Ishikawa (cell line): ENCODE measurements around the gene SLC25A39.

Experiments used
- CEBPB ChIP-seq: IDR thresholded peaks from 2 replicates; pipeline ENCODE4 v1.6.1; 2012
- CREB1 ChIP-seq: IDR thresholded peaks from 2 replicates; pipeline ENCODE4 v1.6.1; 2012; ENCODE audit warnings: low read depth
- EGR1 ChIP-seq: IDR thresholded peaks from 2 replicates; pipeline ENCODE4 v1.6.1; 2012
- EP300 ChIP-seq: IDR thresholded peaks from 2 replicates; pipeline ENCODE4 v1.6.1; 2012; ENCODE audit warnings: borderline replicate concordance
- FOXM1 ChIP-seq: IDR thresholded peaks from 2 replicates; pipeline ENCODE4 v1.6.1; 2012; ENCODE audit warnings: low read depth, borderline replicate concordance
- NFIC ChIP-seq: IDR thresholded peaks from 2 replicates; pipeline ENCODE4 v1.6.1; 2012
- RAD21 ChIP-seq: IDR thresholded peaks from 2 replicates; pipeline ENCODE4 v1.6.1; 2012; ENCODE audit warnings: low read depth
- TAF1 ChIP-seq: IDR thresholded peaks from 2 replicates; pipeline ENCODE4 v1.6.1; 2012; ENCODE audit warnings: low read depth, mild to moderate bottlenecking
- TCF12 ChIP-seq: IDR thresholded peaks from 2 replicates; pipeline ENCODE4 v1.6.1; 2012; ENCODE audit warnings: low read depth
- TEAD4 ChIP-seq: IDR thresholded peaks from 2 replicates; pipeline ENCODE4 v1.6.1; 2012
- YY1 ChIP-seq: IDR thresholded peaks from 2 replicates; pipeline ENCODE4 v1.6.1; 2012; ENCODE audit warnings: low read depth
- ZBTB7A ChIP-seq: IDR thresholded peaks from 2 replicates; pipeline ENCODE4 v1.6.1; 2012; ENCODE audit warnings: low read depth
- TF ChIP-seq, protein P1 (sequence below): IDR thresholded peaks from 2 replicates; pipeline ENCODE4 v1.6.1; 2012
- TF ChIP-seq, protein P2 (sequence below): IDR thresholded peaks from 2 replicates; pipeline ENCODE4 v1.6.1; 2012
- TF ChIP-seq, protein P3 (sequence below): IDR thresholded peaks from 2 replicates; pipeline ENCODE4 v1.6.1; 2012; ENCODE audit warnings: low read depth, mild to moderate bottlenecking

SLC25A39 gene

DNA sequence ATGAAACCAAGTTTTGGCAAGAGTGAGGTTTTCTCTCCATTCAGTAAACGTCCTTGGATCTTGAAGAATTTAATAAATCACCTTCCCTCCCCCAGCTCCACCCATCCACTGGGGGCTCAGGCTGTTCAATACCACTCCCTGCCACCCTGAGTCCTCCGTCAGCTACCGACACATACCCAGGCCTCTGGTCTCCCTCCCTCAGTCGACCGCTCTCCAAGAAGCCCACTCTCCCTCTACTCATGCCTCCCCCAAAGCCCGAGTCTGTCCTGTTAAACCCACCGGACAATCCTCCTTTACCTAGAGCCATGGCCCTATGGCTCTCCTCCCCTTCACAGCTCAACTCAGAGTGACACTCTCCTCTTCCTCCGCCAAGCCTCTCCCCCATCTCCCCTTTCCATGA is 37.0 kb downstream of the SLC25A39 start:
- TF ChIP-seq CEBPB (no peak), RAD21 (no peak), CREB1 (no peak), NFIC (no peak), TEAD4 (no peak), EP300 (no peak), YY1 (no peak), EGR1 (no peak), ZBTB7A (no peak), TCF12 (no peak)
- TF ChIP-seq, protein P1, sequence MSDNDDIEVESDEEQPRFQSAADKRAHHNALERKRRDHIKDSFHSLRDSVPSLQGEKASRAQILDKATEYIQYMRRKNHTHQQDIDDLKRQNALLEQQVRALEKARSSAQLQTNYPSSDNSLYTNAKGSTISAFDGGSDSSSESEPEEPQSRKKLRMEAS, result no peak
- TF ChIP-seq, protein P2, sequence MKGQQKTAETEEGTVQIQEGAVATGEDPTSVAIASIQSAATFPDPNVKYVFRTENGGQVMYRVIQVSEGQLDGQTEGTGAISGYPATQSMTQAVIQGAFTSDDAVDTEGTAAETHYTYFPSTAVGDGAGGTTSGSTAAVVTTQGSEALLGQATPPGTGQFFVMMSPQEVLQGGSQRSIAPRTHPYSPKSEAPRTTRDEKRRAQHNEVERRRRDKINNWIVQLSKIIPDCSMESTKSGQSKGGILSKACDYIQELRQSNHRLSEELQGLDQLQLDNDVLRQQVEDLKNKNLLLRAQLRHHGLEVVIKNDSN, result no peak

DNA sequence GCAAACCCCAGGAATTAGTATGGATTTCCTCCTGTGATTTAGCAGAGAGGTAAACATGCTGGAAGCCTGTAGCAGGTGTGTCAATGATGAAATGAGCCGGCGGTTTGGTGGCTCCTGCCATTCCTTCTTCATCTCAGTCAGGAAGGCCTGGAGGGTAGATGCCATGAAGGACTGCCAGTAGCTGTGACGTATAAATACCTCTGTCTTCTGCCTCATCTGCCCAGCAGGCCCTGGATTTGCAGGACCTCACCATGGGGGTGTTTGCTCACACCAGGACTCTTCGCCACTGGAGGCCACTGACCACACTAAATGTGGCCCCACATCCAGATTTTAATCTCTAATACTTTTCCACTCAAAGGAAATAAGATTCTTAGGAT is 40.6 kb downstream of the SLC25A39 start:
- TF ChIP-seq, protein P1, result no peak
- TF ChIP-seq EGR1, result no peak
- TF ChIP-seq RAD21, result no peak
- no peak for TF ChIP-seq YY1
- TF ChIP-seq, protein P2, result no peak
- TF ChIP-seq CEBPB, result no peak
- TF ChIP-seq CREB1, result no peak
- TF ChIP-seq, protein P3, sequence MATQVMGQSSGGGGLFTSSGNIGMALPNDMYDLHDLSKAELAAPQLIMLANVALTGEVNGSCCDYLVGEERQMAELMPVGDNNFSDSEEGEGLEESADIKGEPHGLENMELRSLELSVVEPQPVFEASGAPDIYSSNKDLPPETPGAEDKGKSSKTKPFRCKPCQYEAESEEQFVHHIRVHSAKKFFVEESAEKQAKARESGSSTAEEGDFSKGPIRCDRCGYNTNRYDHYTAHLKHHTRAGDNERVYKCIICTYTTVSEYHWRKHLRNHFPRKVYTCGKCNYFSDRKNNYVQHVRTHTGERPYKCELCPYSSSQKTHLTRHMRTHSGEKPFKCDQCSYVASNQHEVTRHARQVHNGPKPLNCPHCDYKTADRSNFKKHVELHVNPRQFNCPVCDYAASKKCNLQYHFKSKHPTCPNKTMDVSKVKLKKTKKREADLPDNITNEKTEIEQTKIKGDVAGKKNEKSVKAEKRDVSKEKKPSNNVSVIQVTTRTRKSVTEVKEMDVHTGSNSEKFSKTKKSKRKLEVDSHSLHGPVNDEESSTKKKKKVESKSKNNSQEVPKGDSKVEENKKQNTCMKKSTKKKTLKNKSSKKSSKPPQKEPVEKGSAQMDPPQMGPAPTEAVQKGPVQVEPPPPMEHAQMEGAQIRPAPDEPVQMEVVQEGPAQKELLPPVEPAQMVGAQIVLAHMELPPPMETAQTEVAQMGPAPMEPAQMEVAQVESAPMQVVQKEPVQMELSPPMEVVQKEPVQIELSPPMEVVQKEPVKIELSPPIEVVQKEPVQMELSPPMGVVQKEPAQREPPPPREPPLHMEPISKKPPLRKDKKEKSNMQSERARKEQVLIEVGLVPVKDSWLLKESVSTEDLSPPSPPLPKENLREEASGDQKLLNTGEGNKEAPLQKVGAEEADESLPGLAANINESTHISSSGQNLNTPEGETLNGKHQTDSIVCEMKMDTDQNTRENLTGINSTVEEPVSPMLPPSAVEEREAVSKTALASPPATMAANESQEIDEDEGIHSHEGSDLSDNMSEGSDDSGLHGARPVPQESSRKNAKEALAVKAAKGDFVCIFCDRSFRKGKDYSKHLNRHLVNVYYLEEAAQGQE, result no peak
- TF ChIP-seq TAF1, result no peak
- TF ChIP-seq TCF12, result no peak
- TF ChIP-seq FOXM1, result no peak
- TF ChIP-seq TEAD4, result no peak
- no peak for TF ChIP-seq EP300
- no peak for TF ChIP-seq NFIC
- TF ChIP-seq ZBTB7A, result no peak

DNA sequence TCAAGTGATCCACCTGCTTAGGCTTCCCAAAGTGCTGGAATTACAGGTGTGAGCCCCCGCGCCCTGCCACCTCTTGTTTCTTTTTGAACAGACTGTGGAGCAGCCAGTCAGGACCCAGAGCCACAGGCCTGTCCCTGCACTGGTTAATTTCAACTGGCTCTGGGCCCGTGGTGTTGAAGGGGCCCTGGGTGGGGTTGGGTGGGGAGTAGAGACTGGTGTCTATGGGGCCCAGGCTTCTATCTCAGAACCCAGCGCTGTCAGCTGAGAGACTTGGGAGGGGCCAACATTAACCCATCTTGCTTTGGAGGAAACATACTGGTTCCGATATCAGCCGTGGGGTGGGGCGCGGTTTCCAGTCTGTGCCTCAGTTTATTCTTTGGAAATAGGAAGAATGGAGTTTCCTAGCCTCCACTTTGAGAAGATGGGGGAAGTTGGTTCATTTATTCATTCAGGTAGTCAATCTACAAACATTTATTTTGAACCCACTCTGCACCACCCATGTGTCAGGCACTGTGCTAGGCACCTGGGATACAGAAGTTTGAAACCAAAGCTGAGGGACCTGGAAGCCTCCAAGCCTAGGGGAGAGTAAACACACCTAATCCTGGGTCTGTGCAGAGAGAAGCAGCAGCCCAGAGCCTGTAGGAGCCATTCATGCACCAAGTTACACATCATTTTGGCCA is 41.1 kb downstream of the SLC25A39 start:
- no peak for TF ChIP-seq RAD21
- no peak for TF ChIP-seq NFIC
- no peak for TF ChIP-seq CREB1
- TF ChIP-seq TAF1, result no peak
- TF ChIP-seq EP300, result no peak
- no peak for TF ChIP-seq TEAD4

DNA sequence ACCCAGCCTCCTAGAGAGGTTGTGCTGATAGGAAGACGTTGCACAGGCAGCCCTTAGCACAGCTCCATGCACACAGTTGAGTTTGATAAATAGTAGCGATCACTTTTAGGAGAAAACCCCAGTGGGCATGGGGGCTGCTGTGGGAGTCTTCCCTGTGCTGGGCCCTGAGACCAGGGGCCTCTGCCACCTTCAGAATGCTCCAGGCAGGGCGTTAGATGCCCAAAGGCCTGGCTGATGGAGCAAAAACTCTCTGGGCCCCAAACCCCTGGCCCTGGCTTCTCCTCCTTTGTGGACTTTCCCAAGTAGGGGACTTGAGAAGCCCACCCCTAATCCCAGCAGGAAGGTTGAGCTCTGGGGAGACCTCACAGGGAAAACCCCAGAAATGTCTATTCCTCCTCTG is 42.4 kb downstream of the SLC25A39 start:
- TF ChIP-seq, protein P3, result no peak
- no peak for TF ChIP-seq YY1
- TF ChIP-seq RAD21, result no peak
- TF ChIP-seq NFIC, result no peak
- no peak for TF ChIP-seq FOXM1
- TF ChIP-seq, protein P2, result no peak
- TF ChIP-seq, protein P1, result no peak
- no peak for TF ChIP-seq ZBTB7A
- TF ChIP-seq TEAD4, result no peak
- no peak for TF ChIP-seq TCF12
- TF ChIP-seq EGR1, result no peak
- TF ChIP-seq EP300, result no peak
- no peak for TF ChIP-seq TAF1
- no peak for TF ChIP-seq CREB1

DNA sequence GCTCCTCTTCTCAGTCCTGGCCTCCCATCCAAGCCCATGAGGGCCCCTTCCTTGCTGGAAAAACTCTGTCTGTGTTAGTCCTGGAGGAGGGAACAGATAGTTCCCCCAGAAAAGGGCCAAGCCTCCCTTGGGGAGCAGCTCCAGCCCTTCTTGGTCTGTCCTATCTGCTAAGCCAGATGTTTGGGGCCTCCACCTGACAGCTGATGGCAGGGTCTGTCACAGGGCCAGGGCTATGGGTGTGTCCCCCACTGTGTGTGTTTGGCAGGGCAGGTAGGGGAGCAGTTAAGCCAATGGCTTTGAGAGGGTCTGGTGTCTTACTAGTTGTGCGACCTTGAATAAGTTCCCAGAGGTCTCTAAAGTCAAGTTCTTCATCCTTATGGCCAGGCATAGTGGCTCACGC is 43.1 kb downstream of the SLC25A39 start:
- TF ChIP-seq ZBTB7A, result no peak

DNA sequence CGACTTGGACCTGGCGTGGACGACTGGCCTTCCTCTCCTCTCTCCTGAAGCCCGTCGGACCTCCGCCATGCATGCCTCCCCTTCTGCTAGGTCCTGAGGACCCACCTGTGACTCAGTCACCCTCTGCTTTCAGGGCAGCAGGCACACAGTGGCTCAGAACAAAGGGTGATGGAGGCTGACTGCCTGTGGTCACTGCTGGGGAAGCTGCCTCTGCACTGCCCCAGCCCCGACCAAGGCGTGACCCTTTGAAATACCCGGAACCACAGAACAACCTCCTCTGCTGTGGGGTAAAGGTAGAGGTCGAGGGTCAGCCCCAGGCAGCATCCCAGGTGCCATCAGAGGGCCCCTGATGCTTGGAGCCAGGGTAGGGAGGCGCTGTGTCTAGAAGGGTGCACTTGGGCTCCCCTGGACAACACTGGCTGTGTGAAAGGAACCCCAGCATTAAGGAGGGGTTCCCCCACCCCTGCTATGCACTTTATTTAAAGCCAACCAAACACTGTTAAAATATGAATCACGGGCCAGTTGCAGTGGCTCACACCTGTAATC is 44.2 kb downstream of the SLC25A39 start:
- TF ChIP-seq EP300 (no peak), CREB1 (no peak), NFIC (no peak), EGR1 (no peak), TAF1 (no peak), CEBPB (no peak), FOXM1 (no peak), RAD21 (no peak), YY1 (no peak)
- TF ChIP-seq, protein P3, result no peak
- TF ChIP-seq, protein P1, result no peak
